Activated CD4-positive, alpha-beta T cell treated with anti-CD3 and anti-CD28 coated beads for 36 hours (primary cell): ENCODE measurements around the gene SLC22A12. TPM values are rescaled to one million over a fixed set of nuclear protein-coding genes. Genes with fewer than 3 reads are reported as not detected.

ENCODE experiments used
- ATAC-seq: fragments of 200-7000 bp; cut with Tn5 transposase; one replicate; pipeline ENCODE4 v1.10.0; 2021; ENCODE audit warnings: mild to moderate bottlenecking, moderate library complexity
- CTCF ChIA-PET: fragments of 350-600 bp; sonication (Branson Sonifier 250); formaldehyde crosslinking; loops from one replicate; lab custom pipeline; 2021; ENCODE audit warnings: antibody characterized with exemption; lab: Charles Lee
- POLR2A ChIA-PET: fragments of 350-600 bp; sonication (Branson Sonifier 250); formaldehyde crosslinking; loops from one replicate; lab custom pipeline; 2021; ENCODE audit warnings: antibody characterized with exemption, inconsistent platforms; lab: Charles Lee
- DNase-seq: peaks from one replicate; pipeline ENCODE4 v3.0.0-alpha.2; 2020
- H3K27ac Mint-ChIP-seq: one replicate; pipeline ENCODE4 v1.8.0; 2021; ENCODE audit warnings: mixed read lengths
- H3K27me3 Mint-ChIP-seq: one replicate; pipeline ENCODE4 v1.8.0; 2021; ENCODE audit warnings: mixed read lengths
- H3K36me3 Mint-ChIP-seq: one replicate; pipeline ENCODE4 v1.8.0; 2021; ENCODE audit warnings: low read depth, mixed read lengths
- H3K4me1 Mint-ChIP-seq: one replicate; pipeline ENCODE4 v1.8.0; 2021; ENCODE audit warnings: mixed read lengths
- H3K4me3 Mint-ChIP-seq: one replicate; pipeline ENCODE4 v1.8.0; 2021; ENCODE audit warnings: mild to moderate bottlenecking, moderate library complexity, mixed read lengths
- H3K9me3 Mint-ChIP-seq: one replicate; pipeline ENCODE4 v1.8.0; 2021; ENCODE audit warnings: low read depth, mixed read lengths
- intact Hi-C, 2 experiments: fragments of 100-400 bp; cut with DNase I in 1 of 2; cut with micrococcal nuclease in 1 of 2; formaldehyde crosslinking; loops; one replicate each; pipeline versions ENCODE4 v1.14.2 to v1.15.1; 2022 to 2024; cut with DNase I, micrococcal nuclease
- total RNA-seq, 2 experiments: library from RNA; stranded (reverse); gene quantifications; one replicate each; pipeline ENCODE4 v1.2.3, GENCODE V29; 2021

SLC22A12 gene
- total RNA-seq: not detected

GRCh38 chr11:64590763-64591221 lies at the start of gene SLC22A12:
Gene SLC22A12, plus strand, starts transcription at chr11:64591220. Its CDS starts 337 bp downstream, at chr11:64591557.
- Mint-ChIP-seq H3K4me1 (no peaks in the 10 kb centered on the region), H3K9me3 (peaks cover 10% of the 10 kb centered on the region), H3K27ac (no peak within 1 kb of the TSS), H3K4me3 (no peak within 1 kb of the TSS), H3K27me3 (peaks cover 13% of the 10 kb centered on the region), H3K36me3 (no peaks in the 10 kb centered on the region)
- ATAC-seq (no peak), DNase-seq (no peak)
- ChIA-PET CTCF (interaction anchor here (0.5 kb wide), 1 partner anchor 46 kb away, joined by 3 read pairs; no protein-coding TSS in a partner anchor), POLR2A (no interaction called here)
- intact Hi-C loops: no loop called here

- no peak for ATAC-seq
- Mint-ChIP-seq H3K9me3 (no peaks in the 10 kb centered on the region), H3K4me3 (no peak overlapping the region), H3K4me1 (no peaks in the 10 kb centered on the region), H3K27ac (no peak overlapping the region), H3K36me3 (no peaks in the 10 kb centered on the region), H3K27me3 (peaks cover 12% of the 10 kb centered on the region)
- intact Hi-C loops: no loop called here
- CTCF ChIA-PET: no interaction called here
- no peak for DNase-seq
- POLR2A ChIA-PET: no interaction called here
These were observed 48.6 kb upstream of the SLC22A12 start for GRCh38 chr11:64542172-64543125.

GRCh38 chr11:64543818-64544217 lies 47.2 kb upstream of the SLC22A12 start:
- CTCF ChIA-PET: interaction anchor here (2.3 kb wide), 1 partner anchor 95 kb away, joined by 4 read pairs; no protein-coding TSS in a partner anchor
- intact Hi-C loops: no loop called here
- no peak overlapping the region for H3K27ac Mint-ChIP-seq

GRCh38 chr11:64544616-64545296 lies 46.3 kb upstream of the SLC22A12 start:
- Mint-ChIP-seq H3K4me3 (no peak overlapping the region), H3K4me1 (no peaks in the 10 kb centered on the region), H3K27me3 (peaks cover 2% of the 10 kb centered on the region), H3K9me3 (no peaks in the 10 kb centered on the region), H3K36me3 (no peaks in the 10 kb centered on the region), H3K27ac (no peak overlapping the region)
- intact Hi-C loops: no loop called here
- CTCF ChIA-PET: interaction anchor here (2.3 kb wide), 1 partner anchor 96 kb away, joined by 4 read pairs; no protein-coding TSS in a partner anchor
- POLR2A ChIA-PET: no interaction called here
- DNase-seq (no peak), ATAC-seq (no peak)

More at GRCh38 chr11:64543818-64544217, 47.2 kb upstream of the SLC22A12 start:
- peaks cover 4% of the 10 kb centered on the region for H3K27me3 Mint-ChIP-seq
- ATAC-seq: no peak
- no peak overlapping the region for H3K4me3 Mint-ChIP-seq
- no peaks in the 10 kb centered on the region for H3K36me3 Mint-ChIP-seq
- no peak for DNase-seq
- no peaks in the 10 kb centered on the region for H3K9me3 Mint-ChIP-seq
- POLR2A ChIA-PET: no interaction called here
- H3K4me1 Mint-ChIP-seq: no peaks in the 10 kb centered on the region

- intact Hi-C loops: no loop called here
- no peaks in the 10 kb centered on the region for H3K27me3 Mint-ChIP-seq
- DNase-seq (no peak), ATAC-seq (no peak)
- no peak overlapping the region for H3K4me3 Mint-ChIP-seq
- H3K4me1 Mint-ChIP-seq: no peaks in the 10 kb centered on the region
- ChIA-PET CTCF (interaction anchor here (2.3 kb wide), 1 partner anchor 96 kb away, joined by 4 read pairs; no protein-coding TSS in a partner anchor), POLR2A (no interaction called here)
- no peaks in the 10 kb centered on the region for H3K9me3 Mint-ChIP-seq
- H3K27ac Mint-ChIP-seq: no peak overlapping the region
- H3K36me3 Mint-ChIP-seq: no peaks in the 10 kb centered on the region
These were observed 45.4 kb upstream of the SLC22A12 start for GRCh38 chr11:64545619-64546018.

GRCh38 chr11:64546176-64546575 lies 44.8 kb upstream of the SLC22A12 start:
- CTCF ChIA-PET: interaction anchor here (2.3 kb wide), 1 partner anchor 97 kb away, joined by 4 read pairs; no protein-coding TSS in a partner anchor
- intact Hi-C loops: no loop called here

GRCh38 chr11:64546600-64546999 lies 44.4 kb upstream of the SLC22A12 start:
- intact Hi-C loops: no loop called here
- Mint-ChIP-seq H3K9me3 (no peaks in the 10 kb centered on the region), H3K4me1 (no peaks in the 10 kb centered on the region), H3K27me3 (no peaks in the 10 kb centered on the region), H3K36me3 (no peaks in the 10 kb centered on the region), H3K27ac (no peak overlapping the region), H3K4me3 (no peak overlapping the region)
- POLR2A ChIA-PET: no interaction called here
- no peak for DNase-seq
- CTCF ChIA-PET: no interaction called here
- no peak for ATAC-seq

More at GRCh38 chr11:64546176-64546575, 44.8 kb upstream of the SLC22A12 start:
- no peak overlapping the region for H3K27ac Mint-ChIP-seq
- H3K4me3 Mint-ChIP-seq: no peak overlapping the region
- POLR2A ChIA-PET: no interaction called here
- ATAC-seq (no peak), DNase-seq (no peak)
- H3K36me3 Mint-ChIP-seq: no peaks in the 10 kb centered on the region
- no peaks in the 10 kb centered on the region for H3K9me3 Mint-ChIP-seq
- no peaks in the 10 kb centered on the region for H3K27me3 Mint-ChIP-seq
- H3K4me1 Mint-ChIP-seq: no peaks in the 10 kb centered on the region

GRCh38 chr11:64549969-64550368 lies 41.1 kb upstream of the SLC22A12 start:
- CTCF ChIA-PET: interaction anchor here (0.6 kb wide), 2 partner anchors 13 to 14 kb away, joined by 3 to 5 read pairs; no protein-coding TSS in a partner anchor
- intact Hi-C loops: loop anchor here in 1 of 2 experiments (5.0 kb wide), 1 partner anchor 103 kb away; no protein-coding TSS in a partner anchor

GRCh38 chr11:64553554-64554201 lies 37.3 kb upstream of the SLC22A12 start:
- ATAC-seq: peak; percentile 39
- H3K4me3 Mint-ChIP-seq: no peak overlapping the region
- DNase-seq: peak; percentile 72
- H3K27me3 Mint-ChIP-seq: no peaks in the 10 kb centered on the region
- H3K36me3 Mint-ChIP-seq: no peaks in the 10 kb centered on the region
- H3K9me3 Mint-ChIP-seq: no peaks in the 10 kb centered on the region
- POLR2A ChIA-PET: no interaction called here
- CTCF ChIA-PET: interaction anchor here (0.6 kb wide), 2 partner anchors 18 to 1923 kb away, joined by 3 read pairs; no protein-coding TSS in a partner anchor
- H3K4me1 Mint-ChIP-seq: no peaks in the 10 kb centered on the region
- intact Hi-C loops: loop anchor here (1.0 to 5.0 kb wide), 4 partner anchors 96 to 170 kb away; partner anchors contain the start of gene NRXN2 (in 2 of the 2)
- H3K27ac Mint-ChIP-seq: no peak overlapping the region

More at GRCh38 chr11:64549969-64550368, 41.1 kb upstream of the SLC22A12 start:
- no peak for DNase-seq
- Mint-ChIP-seq H3K4me1 (no peaks in the 10 kb centered on the region), H3K27me3 (no peaks in the 10 kb centered on the region), H3K9me3 (no peaks in the 10 kb centered on the region), H3K27ac (no peak overlapping the region), H3K4me3 (no peak overlapping the region), H3K36me3 (no peaks in the 10 kb centered on the region)
- POLR2A ChIA-PET: no interaction called here
- ATAC-seq: no peak

GRCh38 chr11:64556044-64556720 lies 34.8 kb upstream of the SLC22A12 start:
- POLR2A ChIA-PET: no interaction called here
- CTCF ChIA-PET: no interaction called here
- no peak for DNase-seq
- H3K4me3 Mint-ChIP-seq: no peak overlapping the region
- H3K27ac Mint-ChIP-seq: no peak overlapping the region
- intact Hi-C loops: no loop called here
- no peaks in the 10 kb centered on the region for H3K27me3 Mint-ChIP-seq
- no peaks in the 10 kb centered on the region for H3K36me3 Mint-ChIP-seq
- H3K4me1 Mint-ChIP-seq: no peaks in the 10 kb centered on the region
- no peaks in the 10 kb centered on the region for H3K9me3 Mint-ChIP-seq
- no peak for ATAC-seq
